ENCODE measurements around the gene NALCN. TPM values are rescaled to one million over a fixed set of nuclear protein-coding genes. Genes with fewer than 3 reads are reported as not detected.

The NALCN gene
- total and polyA plus RNA-seq, 2 donors (not counting 1 experiment from before 2014, with no cell fraction given) = not detected

- Histone ChIP-seq H3K4me3 (ENCODE audit: control extremely low read depth in 1 of 5, extremely low read depth in 1 of 5, insufficient read depth in 1 of 5, low read depth in 2 of 5, low read length in 4 of 5) (no peak overlapping the region), H3K9me3 (ENCODE audit: control extremely low read depth in 1 of 3, control insufficient read depth in 2 of 3, insufficient read depth in 1 of 3, low read length in 2 of 3) (no peaks in the 10 kb centered on the region), H4K20me1 (ENCODE audit: control insufficient read depth, insufficient read depth, low read length, poor library complexity, severe bottlenecking) (no peaks in the 10 kb centered on the region), H3K27me3 (replicated peaks in 1 of 4; ENCODE audit: control extremely low read depth in 1 of 4, control insufficient read depth in 3 of 4, insufficient read depth in 4 of 4, low read length in 3 of 4) (peaks cover 0 to 4% (median under 1%) of the 10 kb centered on the region in 4 experiments), H2AFZ (ENCODE audit: insufficient read depth, low read depth, low read length, poor library complexity, severe bottlenecking) (no peak overlapping the region), H3K4me2 (replicated peaks; ENCODE audit: low read depth, low read length, poor library complexity, severe bottlenecking) (no peak overlapping the region), H3K36me3 (replicated peaks in 1 of 2; ENCODE audit: control extremely low read depth in 1 of 2, control insufficient read depth in 1 of 2, extremely low read depth in 1 of 2, insufficient read depth in 2 of 2, low read length in 1 of 2) (no peaks in the 10 kb centered on the region), H3K27ac (ENCODE audit: low read length in 2 of 2) (no peak overlapping the region), H3K4me1 (ENCODE audit: control insufficient read depth in 2 of 2, insufficient read depth in 2 of 2, low read length in 2 of 2) (no peaks in the 10 kb centered on the region), H3K9ac (ENCODE audit: low read length) (no peak overlapping the region), H3K79me2 (ENCODE audit: control insufficient read depth, insufficient read depth, low read length) (no peaks in the 10 kb centered on the region)
- Mint-ChIP-seq H3K4me3 (no peak overlapping the region), H3K27me3 (peaks cover 13% of the 10 kb centered on the region), H3K4me1 (no peaks in the 10 kb centered on the region), H3K27ac (no peak overlapping the region), H3K9me3 (ENCODE audit: insufficient read depth) (no peaks in the 10 kb centered on the region)
- ChIA-PET POLR2A (no interaction called here), CTCF (no interaction called here)
- intact Hi-C loops (cut with micrococcal nuclease) = no loop called here
- ATAC-seq (ENCODE audit: low read depth) (no peak), DNase-seq (no peak)
- TF ChIP-seq EZH2 (IDR thresholded peaks at IDR 0.05; ENCODE audit: borderline replicate concordance, insufficient read depth, low read depth, low read length, poor library complexity, severe bottlenecking) = no peak
- TF ChIP-seq CTCF (IDR thresholded peaks at IDR 0.05) = no peak
These were observed 277.2 kb downstream of the NALCN start for GRCh38 chr13:101139081-101139480.

- Histone ChIP-seq H3K4me3 (ENCODE audit: control extremely low read depth in 1 of 5, extremely low read depth in 1 of 5, insufficient read depth in 1 of 5, low read depth in 2 of 5, low read length in 4 of 5) (no peak overlapping the region), H3K27me3 (replicated peaks in 1 of 4; ENCODE audit: control extremely low read depth in 1 of 4, control insufficient read depth in 3 of 4, insufficient read depth in 4 of 4, low read length in 3 of 4) (no peaks in the 10 kb centered on the region), H3K36me3 (replicated peaks in 1 of 2; ENCODE audit: control extremely low read depth in 1 of 2, control insufficient read depth in 1 of 2, extremely low read depth in 1 of 2, insufficient read depth in 2 of 2, low read length in 1 of 2) (no peaks in the 10 kb centered on the region), H3K9ac (ENCODE audit: low read length) (no peak overlapping the region), H3K79me2 (ENCODE audit: control insufficient read depth, insufficient read depth, low read length) (no peaks in the 10 kb centered on the region), H3K9me3 (ENCODE audit: control extremely low read depth in 1 of 3, control insufficient read depth in 2 of 3, insufficient read depth in 1 of 3, low read length in 2 of 3) (no peaks in the 10 kb centered on the region), H3K27ac (ENCODE audit: low read length in 2 of 2) (no peak overlapping the region), H2AFZ (ENCODE audit: insufficient read depth, low read depth, low read length, poor library complexity, severe bottlenecking) (no peak overlapping the region), H3K4me2 (replicated peaks; ENCODE audit: low read depth, low read length, poor library complexity, severe bottlenecking) (no peak overlapping the region), H3K4me1 (ENCODE audit: control insufficient read depth in 2 of 2, insufficient read depth in 2 of 2, low read length in 2 of 2) (no peaks in the 10 kb centered on the region), H4K20me1 (ENCODE audit: control insufficient read depth, insufficient read depth, low read length, poor library complexity, severe bottlenecking) (no peaks in the 10 kb centered on the region)
- ChIA-PET POLR2A (no interaction called here), CTCF (interaction anchor here (0.7 to 4.0 kb wide), 4 partner anchors 9 to 555 kb away, joined by 3 to 41 read pairs (median 4); no protein-coding TSS in a partner anchor)
- H3K4me1 Mint-ChIP-seq = no peaks in the 10 kb centered on the region
- H3K27ac Mint-ChIP-seq = no peak overlapping the region
- ATAC-seq (ENCODE audit: low read depth) (no peak), DNase-seq (peak; percentile 31)
- intact Hi-C loops (cut with micrococcal nuclease) = no loop called here
- no peaks in the 10 kb centered on the region for H3K9me3 Mint-ChIP-seq (ENCODE audit: insufficient read depth)
- TF ChIP-seq CTCF (IDR thresholded peaks at IDR 0.05) (peak; percentile 64), EZH2 (IDR thresholded peaks at IDR 0.05; ENCODE audit: borderline replicate concordance, insufficient read depth, low read depth, low read length, poor library complexity, severe bottlenecking) (no peak)
- peaks cover 11% of the 10 kb centered on the region for H3K27me3 Mint-ChIP-seq
- WGBS (ENCODE audit: insufficient coverage) = no CpG with 5 or more reads among the region's 5 CpGs
- no peak overlapping the region for H3K4me3 Mint-ChIP-seq
These were observed 288.5 kb downstream of the NALCN start for GRCh38 chr13:101127741-101128353.

Data from B cell (primary cell).